Nephron progenitor cell (in vitro differentiated cells): ENCODE measurements around the gene SASH3.

Experiments
- DNase-seq: peaks from one replicate; pipeline ENCODE4 v3.0.0; 2021
- H3K27ac Mint-ChIP-seq: 2 replicates; pipeline ENCODE4 v1.8.0; 2021; ENCODE audit warnings: mild to moderate bottlenecking, moderate library complexity, mixed read lengths
- H3K27me3 Mint-ChIP-seq: 2 replicates; pipeline ENCODE4 v1.8.0; 2021; ENCODE audit warnings: mild to moderate bottlenecking, low read depth, mixed read lengths; ENCODE audit not compliant: poor library complexity
- H3K36me3 Mint-ChIP-seq: 2 replicates; pipeline ENCODE4 v1.8.0; 2021; ENCODE audit warnings: low read depth, mixed read lengths
- H3K4me1 Mint-ChIP-seq: 2 replicates; pipeline ENCODE4 v1.8.0; 2021; ENCODE audit warnings: mixed read lengths
- H3K4me3 Mint-ChIP-seq: 2 replicates; pipeline ENCODE4 v1.8.0; 2021; ENCODE audit warnings: mild to moderate bottlenecking, moderate library complexity, mixed read lengths
- H3K9me3 Mint-ChIP-seq: 2 replicates; pipeline ENCODE4 v1.8.0; 2021; ENCODE audit warnings: mild to moderate bottlenecking, moderate library complexity, mixed read lengths
- CTCF ChIP-seq: fragments of 200-600 bp; sonication (generic); IDR thresholded peaks from 2 replicates; pipeline ENCODE4 v1.5.0; 2021; ENCODE audit warnings: antibody characterized with exemption

SASH3 gene

DNA sequence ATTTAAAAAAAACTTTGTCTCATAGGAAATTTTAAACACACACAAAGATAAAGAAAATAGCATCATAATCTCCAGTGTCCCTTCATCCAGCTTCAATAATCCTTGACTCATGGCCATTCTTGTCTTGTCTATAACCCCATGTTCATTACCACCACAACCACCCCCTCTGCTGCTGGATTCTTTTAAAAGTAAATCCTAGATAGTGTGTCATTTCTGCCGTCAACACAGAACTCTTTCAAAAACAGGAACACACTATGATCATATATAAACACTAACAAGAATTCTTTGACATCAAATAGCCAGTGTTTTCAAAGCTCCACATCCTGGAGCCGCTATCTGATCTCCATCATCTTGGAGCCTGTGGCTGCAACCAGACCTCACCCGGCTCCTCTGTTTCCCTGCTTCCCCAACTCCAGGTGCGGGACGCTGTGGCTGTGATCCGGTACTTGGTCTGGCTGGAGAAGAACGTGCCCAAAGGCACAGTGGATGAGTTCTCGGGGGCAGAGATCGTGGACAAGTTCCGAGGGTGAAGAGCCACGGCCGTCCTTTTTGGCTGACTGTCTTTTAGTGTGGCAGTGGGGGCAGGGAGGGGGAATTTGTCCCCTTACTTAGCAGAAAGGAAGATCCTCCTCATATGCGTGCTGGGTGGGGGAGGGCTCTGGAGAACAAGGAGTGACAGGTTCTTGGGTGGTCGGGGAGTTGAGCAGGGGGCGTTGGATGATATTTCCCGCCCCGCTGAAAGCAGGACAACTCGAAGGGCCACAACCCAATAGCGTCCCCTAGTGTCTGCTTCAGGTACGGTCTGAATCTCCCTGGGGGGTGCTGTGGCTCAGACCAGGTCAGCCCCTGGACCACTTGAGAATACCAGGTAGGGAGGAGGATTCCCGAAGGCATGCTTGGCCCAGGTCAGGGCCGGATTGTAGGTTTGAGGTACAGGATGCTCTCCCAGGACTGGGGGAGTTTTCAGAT, 25.4 kb upstream of the SASH3 start:
- Mint-ChIP-seq H3K27ac (no peak overlapping the region), H3K27me3 (peaks cover 30% of the 10 kb centered on the region), H3K36me3 (no peaks in the 10 kb centered on the region), H3K4me3 (no peak overlapping the region), H3K4me1 (peaks cover 18% of the 10 kb centered on the region), H3K9me3 (peaks cover 5% of the 10 kb centered on the region)
- TF ChIP-seq CTCF, result peak; percentile 36
- no peak for DNase-seq

- Mint-ChIP-seq H3K4me1 (peaks cover 18% of the 10 kb centered on the region), H3K27ac (peak overlapping the region; percentile 51), H3K27me3 (peaks cover 26% of the 10 kb centered on the region), H3K36me3 (no peaks in the 10 kb centered on the region), H3K4me3 (no peak overlapping the region), H3K9me3 (peaks cover 10% of the 10 kb centered on the region)
- peak; percentile 19 for DNase-seq
- TF ChIP-seq CTCF, result no peak
Measured at GRCh38 chrX:129755779-129756650, 23.7 kb upstream of the SASH3 start.

GRCh38 chrX:129759576-129760061, 20.1 kb upstream of the SASH3 start:
- H3K9me3 Mint-ChIP-seq, result peaks cover 16% of the 10 kb centered on the region
- peaks cover 13% of the 10 kb centered on the region for H3K27me3 Mint-ChIP-seq
- DNase-seq, result no peak
- no peak for TF ChIP-seq CTCF
- H3K4me1 Mint-ChIP-seq, result peaks cover 12% of the 10 kb centered on the region
- no peak overlapping the region for H3K27ac Mint-ChIP-seq
- H3K4me3 Mint-ChIP-seq, result no peak overlapping the region
- H3K36me3 Mint-ChIP-seq, result no peaks in the 10 kb centered on the region

DNA sequence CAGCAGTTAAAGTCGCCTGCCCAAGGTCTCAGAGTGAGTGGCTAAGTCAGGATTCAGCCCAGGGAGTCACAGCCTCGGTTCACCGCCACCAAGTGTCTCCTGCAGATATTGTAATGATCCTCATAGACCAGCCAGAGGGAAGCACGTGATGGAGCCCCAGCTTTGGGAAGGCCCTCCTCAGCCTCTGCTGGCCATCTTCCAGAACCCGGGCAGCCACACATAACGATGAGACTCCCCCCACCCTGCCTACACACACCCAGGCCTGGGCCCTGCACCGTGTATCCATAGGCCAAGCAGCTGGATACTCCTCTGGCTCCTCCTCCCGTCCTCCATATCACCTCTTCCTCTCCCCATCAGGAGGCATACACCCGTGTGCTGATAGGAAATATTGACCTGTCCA, 19.6 kb upstream of the SASH3 start:
- no peak overlapping the region for H3K4me3 Mint-ChIP-seq
- no peak for DNase-seq

GRCh38 chrX:129760981-129761380, 18.8 kb upstream of the SASH3 start:
- peaks cover 9% of the 10 kb centered on the region for H3K27me3 Mint-ChIP-seq
- no peak overlapping the region for H3K27ac Mint-ChIP-seq
- peaks cover 6% of the 10 kb centered on the region for H3K4me1 Mint-ChIP-seq
- H3K9me3 Mint-ChIP-seq, result peaks cover 18% of the 10 kb centered on the region
- DNase-seq, result no peak
- no peak overlapping the region for H3K4me3 Mint-ChIP-seq
- no peaks in the 10 kb centered on the region for H3K36me3 Mint-ChIP-seq
- TF ChIP-seq CTCF, result no peak

More for the DNA sequence above, 19.6 kb upstream of the SASH3 start:
- TF ChIP-seq CTCF, result no peak
- H3K27ac Mint-ChIP-seq, result no peak overlapping the region
- H3K36me3 Mint-ChIP-seq, result no peaks in the 10 kb centered on the region
- H3K4me1 Mint-ChIP-seq, result peaks cover 7% of the 10 kb centered on the region
- peaks cover 16% of the 10 kb centered on the region for H3K9me3 Mint-ChIP-seq
- peaks cover 7% of the 10 kb centered on the region for H3K27me3 Mint-ChIP-seq
